Activated CD4-positive, alpha-beta T cell treated with anti-CD3 and anti-CD28 coated beads, Interleukin-2, amount 10 ng/mL, durations not matched to agents 7 days and 5 days (primary cell): Measurements from ENCODE around the gene DDX55. TPM values are rescaled to one million over a fixed set of nuclear protein-coding genes. Genes with fewer than 3 reads are reported as not detected.

ENCODE experiments used
- CTCF ChIA-PET: fragments of 350-600 bp; sonication (Branson Sonifier 250); formaldehyde crosslinking; loops from one replicate; lab custom pipeline; 2021; ENCODE audit warnings: antibody characterized with exemption; lab: Charles Lee
- POLR2A ChIA-PET: fragments of 350-600 bp; sonication (Branson Sonifier 250); formaldehyde crosslinking; loops from one replicate; lab custom pipeline; 2021; ENCODE audit warnings: antibody characterized with exemption; lab: Charles Lee
- DNase-seq: peaks from one replicate; pipeline ENCODE4 v3.0.0-alpha.2; 2020
- H3K27ac Mint-ChIP-seq: one replicate; pipeline ENCODE4 v1.8.0; 2021; ENCODE audit warnings: mild to moderate bottlenecking, moderate library complexity, mixed read lengths
- H3K27me3 Mint-ChIP-seq: one replicate; pipeline ENCODE4 v1.8.0; 2021; ENCODE audit warnings: mixed read lengths
- H3K36me3 Mint-ChIP-seq: one replicate; pipeline ENCODE4 v1.8.0; 2021; ENCODE audit warnings: low read depth, mixed read lengths
- H3K4me1 Mint-ChIP-seq: one replicate; pipeline ENCODE4 v1.8.0; 2021; ENCODE audit warnings: mixed read lengths
- H3K4me3 Mint-ChIP-seq: one replicate; pipeline ENCODE4 v1.8.0; 2021; ENCODE audit warnings: mild to moderate bottlenecking, moderate library complexity, mixed read lengths
- H3K9me3 Mint-ChIP-seq: one replicate; pipeline ENCODE4 v1.8.0; 2021; ENCODE audit warnings: mixed read lengths
- total RNA-seq, 2 experiments: library from RNA; stranded (reverse); gene quantifications; one replicate each; pipeline ENCODE4 v1.2.3, GENCODE V29; 2021

The DDX55 gene
- total RNA-seq, 2 experiments from 2014 or later, result 35.9 to 38.3 TPM

DNA sequence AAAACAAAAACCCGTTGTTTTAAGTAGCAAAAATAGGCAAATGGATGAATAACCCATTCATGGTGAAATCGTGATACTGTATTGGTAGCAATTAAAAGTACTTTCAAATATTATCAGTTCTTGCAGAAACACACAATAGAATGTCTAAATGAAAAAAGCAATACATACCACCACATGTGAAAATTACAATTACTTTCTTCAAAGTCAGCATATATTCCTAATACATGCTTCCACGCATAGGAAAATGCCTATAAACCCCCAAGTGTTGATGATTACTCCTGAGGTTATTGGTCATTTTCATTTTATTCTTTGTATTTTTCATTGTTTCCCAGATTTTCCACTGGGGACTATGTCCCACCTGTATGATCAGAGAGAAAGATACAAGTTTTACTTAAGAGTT lies 15.2 kb downstream of the DDX55 start:
- Mint-ChIP-seq H3K4me3 (no peak overlapping the region), H3K4me1 (peaks cover 4% of the 10 kb centered on the region), H3K27ac (no peak overlapping the region), H3K27me3 (no peaks in the 10 kb centered on the region), H3K36me3 (peaks cover 70% of the 10 kb centered on the region), H3K9me3 (no peaks in the 10 kb centered on the region)
- CTCF ChIA-PET, result interaction anchor here (0.6 to 3.1 kb wide), 3 partner anchors 11 to 296 kb away, joined by 3 to 10 read pairs (median 7); partner anchors contain the start of gene DDX55
- POLR2A ChIA-PET, result no interaction called here
- DNase-seq, result no peak

DNA sequence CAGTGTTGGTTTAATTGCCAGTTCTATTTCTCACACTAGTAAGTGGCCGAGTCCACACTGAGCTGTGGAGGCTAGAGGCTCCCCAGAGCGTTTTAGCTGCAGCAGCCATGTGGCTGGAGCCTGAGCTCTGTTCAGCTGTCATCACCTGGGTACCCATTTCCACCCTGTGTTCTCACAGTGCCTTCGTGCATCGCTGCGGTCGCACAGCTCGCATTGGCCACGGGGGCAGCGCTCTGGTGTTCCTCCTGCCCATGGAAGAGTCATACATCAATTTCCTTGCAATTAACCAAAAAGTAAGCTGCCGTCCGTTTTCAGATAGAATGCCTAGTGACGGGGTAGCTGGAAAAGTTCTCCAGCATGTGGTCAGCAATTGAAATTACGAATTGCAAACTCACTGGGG lies 15.7 kb downstream of the DDX55 start:
- DNase-seq, result no peak
- H3K4me1 Mint-ChIP-seq, result peaks cover 4% of the 10 kb centered on the region
- no peaks in the 10 kb centered on the region for H3K9me3 Mint-ChIP-seq
- ChIA-PET CTCF (interaction anchor here (0.6 to 3.1 kb wide), 5 partner anchors 10 to 296 kb away, joined by 3 to 10 read pairs (median 6); partner anchors contain the start of gene DDX55), POLR2A (no interaction called here)
- H3K4me3 Mint-ChIP-seq, result no peak overlapping the region
- H3K27ac Mint-ChIP-seq, result no peak overlapping the region
- no peaks in the 10 kb centered on the region for H3K27me3 Mint-ChIP-seq
- peaks cover 70% of the 10 kb centered on the region for H3K36me3 Mint-ChIP-seq

DNA sequence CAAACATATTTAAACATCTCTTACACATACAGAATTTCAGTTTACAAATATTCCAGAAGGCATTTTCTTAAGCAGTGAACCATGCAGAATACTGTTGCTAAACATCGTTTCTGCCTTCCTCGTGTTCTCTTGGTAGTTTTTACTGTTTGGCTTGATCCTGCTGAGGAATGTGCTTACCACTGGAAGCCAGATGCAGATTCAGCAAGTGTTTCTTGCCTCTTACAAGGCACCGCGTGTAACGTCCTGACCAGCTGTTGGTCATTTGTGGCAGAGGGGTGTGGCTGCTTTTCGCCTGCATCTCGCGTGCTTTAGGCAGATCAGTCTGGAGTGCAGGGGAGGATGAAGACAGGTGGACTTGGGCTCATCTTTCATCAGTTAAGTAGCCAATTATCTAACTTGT lies 19.2 kb downstream of the DDX55 start:
- ChIA-PET POLR2A (interaction anchor here (0.6 to 0.9 kb wide), 3 partner anchors 11 to 388 kb away, joined by 3 read pairs; partner anchors contain the start of genes MPHOSPH9 and MTRFR), CTCF (interaction anchor here (1.3 to 2.6 kb wide), 3 partner anchors 10 to 18 kb away, joined by 3 to 9 read pairs (median 8); partner anchors contain the start of gene DDX55)
- Mint-ChIP-seq H3K27me3 (no peaks in the 10 kb centered on the region), H3K4me3 (no peak overlapping the region), H3K9me3 (no peaks in the 10 kb centered on the region), H3K36me3 (peaks cover 58% of the 10 kb centered on the region), H3K27ac (no peak overlapping the region), H3K4me1 (peaks cover 4% of the 10 kb centered on the region)
- DNase-seq, result no peak

DNA sequence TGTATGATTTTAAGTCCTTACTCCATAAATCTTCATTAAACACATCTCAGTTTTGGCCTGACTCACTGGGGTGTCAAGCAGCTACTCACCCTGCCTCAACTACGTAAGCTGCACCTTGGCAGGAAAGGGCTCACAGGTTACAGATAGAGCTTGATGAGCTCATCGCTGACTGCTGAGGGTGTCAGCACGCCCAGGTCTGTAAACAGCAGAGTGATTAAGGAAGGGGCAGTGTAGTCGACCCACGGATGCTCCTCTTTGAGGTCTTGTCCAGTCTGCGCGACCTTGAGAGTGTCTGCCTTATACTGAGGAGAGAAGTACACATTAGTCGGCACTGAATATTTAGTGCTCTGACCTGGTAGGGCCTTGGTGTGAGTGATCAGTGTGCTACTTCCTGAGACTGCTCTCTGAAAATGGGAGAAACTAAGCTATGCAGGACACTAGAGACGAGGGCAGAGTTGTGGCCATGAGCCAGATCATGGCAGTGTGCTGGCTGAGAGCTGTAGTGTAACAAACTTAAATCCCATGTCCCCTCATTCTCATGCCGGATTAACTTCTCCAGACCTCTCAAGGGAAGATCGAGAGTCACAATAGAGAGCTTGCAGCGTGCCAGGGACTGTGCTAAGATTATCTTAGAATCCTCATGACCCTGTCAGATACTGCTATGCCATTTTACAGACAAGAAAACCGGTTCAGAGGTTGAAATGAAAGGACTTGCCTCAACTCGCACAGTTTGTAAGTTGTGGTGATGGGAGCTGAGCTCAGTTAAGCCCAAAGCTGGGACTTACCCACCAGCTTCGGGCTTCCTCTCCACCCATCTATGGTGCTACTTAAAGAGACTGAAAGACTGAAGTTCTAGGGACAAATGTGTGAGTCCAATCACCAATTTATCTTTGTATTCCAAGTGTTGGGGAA lies 20.0 kb downstream of the DDX55 start:
- POLR2A ChIA-PET, result interaction anchor here (0.9 kb wide), 2 partner anchors 13 to 389 kb away, joined by 3 read pairs; partner anchors contain the start of genes MPHOSPH9 and MTRFR

DNA sequence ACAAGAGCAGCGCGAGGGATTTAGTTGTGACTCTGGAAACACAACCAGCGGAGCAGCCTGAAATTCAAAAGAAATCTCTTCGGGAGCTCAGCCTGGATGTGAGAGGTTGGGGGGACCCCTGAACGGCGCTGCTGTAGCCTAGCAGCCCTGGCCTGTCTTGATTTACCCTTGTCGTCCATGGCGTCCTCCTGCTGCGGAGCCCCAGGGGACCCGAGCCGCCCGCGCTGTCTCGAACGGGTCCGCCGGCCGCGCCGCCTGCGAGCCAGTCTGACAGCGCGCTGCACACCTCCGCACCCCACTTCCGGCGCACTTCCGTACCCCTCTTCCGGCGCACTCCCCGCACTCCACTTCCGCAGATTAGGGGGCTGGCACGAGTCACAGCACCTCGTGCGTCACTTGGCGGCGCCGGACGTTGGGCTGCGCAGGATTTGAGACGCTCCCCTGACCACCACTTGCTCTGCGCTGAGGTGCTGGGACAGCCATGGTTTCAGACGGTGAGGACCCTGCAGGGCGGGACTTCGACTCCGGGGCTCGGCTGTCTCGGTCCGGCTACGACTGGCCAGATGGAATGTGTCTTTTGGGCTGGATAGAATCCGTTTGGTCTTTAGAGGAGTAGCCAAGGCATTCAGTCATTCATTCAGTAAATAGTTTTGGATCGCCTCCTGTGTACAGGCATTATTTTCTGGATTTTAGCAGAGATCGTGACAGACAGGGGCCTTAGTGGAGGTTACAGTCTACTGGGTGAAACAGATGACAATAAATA lies 31.7 kb downstream of the DDX55 start, which contains the start of the genes EIF2B1 and GTF2H3:
Gene EIF2B1, minus strand, starts transcription at position 308 of the 763 bp plus-strand sequence. Its CDS starts 129 bp downstream, at position 179.
Gene GTF2H3, plus strand, starts transcription at position 451 of the 763 bp plus-strand sequence. Its CDS starts 31 bp downstream, at position 482.
- peaks cover 27% of the 10 kb centered on the region for H3K36me3 Mint-ChIP-seq

More for the DNA sequence above, 20.0 kb downstream of the DDX55 start:
- Mint-ChIP-seq H3K4me1 (peaks cover 4% of the 10 kb centered on the region), H3K9me3 (no peaks in the 10 kb centered on the region), H3K27me3 (no peaks in the 10 kb centered on the region), H3K36me3 (peaks cover 63% of the 10 kb centered on the region), H3K27ac (no peak overlapping the region), H3K4me3 (no peak overlapping the region)
- CTCF ChIA-PET, result interaction anchor here (1.3 to 2.6 kb wide), 4 partner anchors 10 to 140 kb away, joined by 3 to 9 read pairs (median 6); partner anchors contain the start of gene DDX55
- no peak for DNase-seq

DNA sequence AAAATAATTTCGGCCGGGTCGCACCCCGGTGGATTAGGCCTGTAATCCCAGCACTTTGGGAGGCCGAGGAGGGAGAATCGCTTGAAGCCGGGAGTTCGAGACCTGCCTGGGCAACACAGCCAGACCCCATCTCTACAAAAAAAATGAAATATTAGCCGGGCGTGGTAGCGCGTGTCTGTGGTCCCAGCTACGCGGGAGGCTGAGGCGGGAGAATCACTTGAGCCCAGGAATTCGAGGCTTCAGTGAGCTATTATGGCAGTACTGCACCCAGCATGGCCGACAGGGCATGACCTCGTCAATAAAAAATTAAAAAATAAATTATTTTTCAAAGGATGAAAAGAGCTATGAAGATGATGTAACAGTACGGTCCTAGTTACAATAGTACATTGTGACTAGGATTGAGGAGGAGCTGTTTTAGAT lies 32.3 kb downstream of the DDX55 start:
- ChIA-PET CTCF (interaction anchor here (0.6 to 0.9 kb wide), 3 partner anchors 15 to 224 kb away, joined by 3 to 4 read pairs (median 3); no protein-coding TSS in a partner anchor), POLR2A (no interaction called here)
- Mint-ChIP-seq H3K4me3 (peak overlapping the region; percentile 90), H3K27ac (peak overlapping the region; percentile 99), H3K27me3 (no peaks in the 10 kb centered on the region), H3K9me3 (no peaks in the 10 kb centered on the region), H3K36me3 (peaks cover 23% of the 10 kb centered on the region), H3K4me1 (peaks cover 35% of the 10 kb centered on the region)
- no peak for DNase-seq

More for the DNA sequence above, 31.7 kb downstream of the DDX55 start, which contains the start of the genes EIF2B1 and GTF2H3:
- DNase-seq, result peak; percentile 98
- Mint-ChIP-seq H3K27ac (peak within 1 kb of the TSS; percentile 99), H3K27me3 (no peaks in the 10 kb centered on the region), H3K4me1 (peaks cover 34% of the 10 kb centered on the region), H3K9me3 (no peaks in the 10 kb centered on the region), H3K4me3 (peak within 1 kb of the TSS; percentile 90)
- CTCF ChIA-PET, result interaction anchor here (0.6 to 0.9 kb wide), 2 partner anchors 39 to 223 kb away, joined by 3 to 4 read pairs; no protein-coding TSS in a partner anchor
- POLR2A ChIA-PET, result no interaction called here

DNA sequence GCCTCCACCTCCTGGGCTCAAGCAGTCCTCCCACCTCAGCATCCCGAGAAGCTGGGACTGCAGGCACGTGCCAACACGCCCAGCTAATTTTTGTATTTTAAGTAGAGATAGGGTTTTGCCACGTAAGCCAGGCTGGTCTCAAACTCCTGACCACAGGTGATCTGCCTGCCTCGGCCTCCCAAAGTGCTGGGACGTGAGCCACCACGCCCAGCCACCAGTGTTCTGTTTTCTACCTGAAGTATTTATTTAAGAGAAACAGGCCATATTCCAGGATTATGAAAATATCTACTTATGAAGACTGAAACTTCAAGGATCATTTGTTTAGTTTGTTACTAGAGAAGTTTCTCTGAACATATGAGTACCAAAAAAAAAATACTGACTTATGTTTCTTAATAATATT lies 42.0 kb downstream of the DDX55 start:
- ChIA-PET CTCF (interaction anchor here (1.6 to 1.7 kb wide), 2 partner anchors 16 to 25 kb away, joined by 4 to 5 read pairs; no protein-coding TSS in a partner anchor), POLR2A (no interaction called here)
- DNase-seq, result no peak
- H3K4me3 Mint-ChIP-seq, result no peak overlapping the region
- H3K27ac Mint-ChIP-seq, result no peak overlapping the region
- no peaks in the 10 kb centered on the region for H3K9me3 Mint-ChIP-seq
- no peaks in the 10 kb centered on the region for H3K27me3 Mint-ChIP-seq
- H3K36me3 Mint-ChIP-seq, result peaks cover 21% of the 10 kb centered on the region
- peaks cover 2% of the 10 kb centered on the region for H3K4me1 Mint-ChIP-seq

DNA sequence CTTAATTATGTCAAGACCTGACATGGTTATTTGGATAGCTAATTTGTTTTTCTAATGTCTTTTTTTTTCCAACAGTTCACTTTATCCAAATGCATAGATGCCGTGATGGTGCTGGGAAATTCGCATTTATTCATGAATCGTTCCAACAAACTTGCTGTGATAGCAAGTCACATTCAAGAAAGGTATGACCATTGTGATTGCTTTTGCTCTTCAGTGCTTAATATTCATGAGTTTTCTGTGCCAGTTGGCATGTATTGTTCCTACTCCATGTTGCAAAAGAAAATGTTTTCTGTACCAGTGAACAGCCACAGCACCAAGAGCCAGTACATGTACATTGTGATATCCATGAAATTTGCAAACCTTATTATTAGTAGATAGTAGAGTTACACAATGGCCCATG lies 43.5 kb downstream of the DDX55 start:
- no peak for DNase-seq
- H3K4me3 Mint-ChIP-seq, result no peak overlapping the region
- H3K36me3 Mint-ChIP-seq, result peaks cover 21% of the 10 kb centered on the region
- CTCF ChIA-PET, result interaction anchor here (1.1 to 1.4 kb wide), 3 partner anchors 9 to 51 kb away, joined by 3 to 4 read pairs (median 3); no protein-coding TSS in a partner anchor
- POLR2A ChIA-PET, result no interaction called here
- no peaks in the 10 kb centered on the region for H3K27me3 Mint-ChIP-seq
- no peak overlapping the region for H3K27ac Mint-ChIP-seq
- no peaks in the 10 kb centered on the region for H3K9me3 Mint-ChIP-seq
- H3K4me1 Mint-ChIP-seq, result no peaks in the 10 kb centered on the region

DNA sequence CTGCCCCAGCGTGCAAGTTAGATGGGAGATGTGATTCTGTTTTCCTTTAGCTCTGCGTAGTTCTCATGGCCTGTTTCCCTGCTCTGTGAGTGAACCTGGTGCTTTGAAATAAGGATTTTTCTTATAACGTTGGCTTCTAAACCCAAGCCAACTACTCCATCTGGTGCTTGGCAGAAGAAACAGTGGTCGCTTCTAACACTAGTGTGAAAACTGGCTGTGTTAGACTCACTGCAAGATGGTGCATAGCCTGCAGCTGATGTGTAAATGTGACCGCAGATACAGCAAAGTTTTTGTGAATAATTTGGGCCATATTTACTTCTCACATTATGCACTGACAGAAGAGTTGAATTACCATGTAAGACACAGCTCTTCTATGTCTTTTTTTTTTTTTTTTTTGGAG lies 44.0 kb downstream of the DDX55 start:
- Mint-ChIP-seq H3K27ac (no peak overlapping the region), H3K4me1 (no peaks in the 10 kb centered on the region), H3K9me3 (no peaks in the 10 kb centered on the region), H3K27me3 (no peaks in the 10 kb centered on the region), H3K4me3 (no peak overlapping the region), H3K36me3 (peaks cover 25% of the 10 kb centered on the region)
- no peak for DNase-seq
- POLR2A ChIA-PET, result no interaction called here
- CTCF ChIA-PET, result interaction anchor here (1.1 to 1.4 kb wide), 3 partner anchors 9 to 51 kb away, joined by 3 to 4 read pairs (median 3); no protein-coding TSS in a partner anchor

DNA sequence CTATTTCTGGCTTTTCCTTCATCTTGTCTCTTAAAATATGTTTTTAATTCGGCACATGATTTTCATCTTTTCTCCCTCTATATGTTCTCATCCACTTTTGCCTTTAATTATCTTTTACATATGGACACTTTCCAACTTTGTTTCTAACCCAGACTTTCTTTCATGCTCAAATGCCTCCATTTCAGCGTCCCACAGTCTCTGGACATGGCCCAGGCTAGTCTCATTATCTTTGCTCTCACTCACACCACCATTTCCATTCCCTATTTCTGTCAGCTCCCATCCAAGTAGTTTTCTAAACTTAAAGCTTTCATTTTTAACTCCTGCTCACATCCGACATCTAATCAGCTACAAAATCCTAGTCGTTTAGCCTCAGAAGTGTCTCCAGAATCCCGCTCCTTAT lies 46.5 kb downstream of the DDX55 start:
- POLR2A ChIA-PET, result no interaction called here
- Mint-ChIP-seq H3K27me3 (no peaks in the 10 kb centered on the region), H3K36me3 (peaks cover 35% of the 10 kb centered on the region), H3K9me3 (no peaks in the 10 kb centered on the region), H3K27ac (no peak overlapping the region), H3K4me3 (no peak overlapping the region), H3K4me1 (no peaks in the 10 kb centered on the region)
- CTCF ChIA-PET, result interaction anchor here (1.1 kb wide), 1 partner anchor 67 kb away, joined by 3 read pairs; no protein-coding TSS in a partner anchor
- DNase-seq, result no peak

DNA sequence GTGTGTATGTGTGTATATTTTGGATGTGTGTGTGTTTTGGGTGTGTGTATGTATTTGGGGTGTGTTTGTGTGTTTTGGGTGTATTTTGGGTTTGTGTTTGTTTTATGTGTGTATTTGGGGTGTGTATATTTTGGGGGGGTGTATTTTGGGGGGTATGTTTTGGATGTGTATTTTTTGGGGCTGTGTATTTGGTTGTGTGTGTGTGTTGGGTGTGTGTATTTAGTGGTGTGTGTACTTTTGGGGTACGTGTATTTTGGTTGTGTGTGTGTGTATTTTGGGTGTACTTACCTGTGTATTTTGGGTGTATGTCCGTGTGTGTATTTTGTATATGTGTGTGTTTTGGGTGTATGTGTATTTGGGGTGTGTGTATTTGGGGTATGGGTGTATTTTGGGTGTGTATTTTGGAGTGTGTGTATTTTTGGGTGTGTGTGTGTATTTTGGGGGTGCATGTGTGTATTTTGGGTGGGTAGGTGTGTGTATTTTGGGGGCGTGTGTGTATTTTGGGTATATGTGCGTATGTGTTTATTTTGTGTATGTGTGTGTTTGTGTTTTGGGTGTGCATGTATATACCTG lies 52.3 kb downstream of the DDX55 start:
- Mint-ChIP-seq H3K36me3 (peaks cover 43% of the 10 kb centered on the region), H3K27ac (peak overlapping the region; percentile 15), H3K4me3 (no peak overlapping the region), H3K4me1 (peaks cover 6% of the 10 kb centered on the region), H3K9me3 (no peaks in the 10 kb centered on the region), H3K27me3 (no peaks in the 10 kb centered on the region)
- no peak for DNase-seq
- ChIA-PET CTCF (no interaction called here), POLR2A (no interaction called here)
